OCI-M2 (cell line): ENCODE measurements around the gene SLC35F3.

Experiments
- DNase-seq: peaks from one replicate; lab custom pipeline; 2025; ENCODE audit not compliant: unreplicated experiment; lab: John Stamatoyannopoulos, UW

SLC35F3 gene

DNA sequence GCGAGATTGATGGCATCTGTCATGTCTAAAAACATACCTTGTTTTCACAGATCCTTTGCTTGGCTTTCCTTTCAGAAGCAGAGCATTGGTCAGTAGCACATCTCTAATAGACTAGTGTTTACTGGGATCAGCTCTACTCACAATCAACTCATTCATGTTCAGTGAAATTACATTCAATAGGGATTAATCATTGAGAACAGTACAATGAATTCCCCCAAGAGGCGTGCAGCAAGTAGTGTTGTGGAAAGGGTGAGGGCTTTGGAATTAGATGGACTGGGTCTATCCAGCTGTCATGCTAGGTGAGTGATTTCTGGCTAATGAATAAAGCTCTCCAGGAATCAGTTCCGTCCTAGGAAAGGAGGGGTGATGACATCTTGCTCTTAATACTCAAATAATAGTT, 313.6 kb downstream of the SLC35F3 start:
- DNase-seq: no peak

DNA sequence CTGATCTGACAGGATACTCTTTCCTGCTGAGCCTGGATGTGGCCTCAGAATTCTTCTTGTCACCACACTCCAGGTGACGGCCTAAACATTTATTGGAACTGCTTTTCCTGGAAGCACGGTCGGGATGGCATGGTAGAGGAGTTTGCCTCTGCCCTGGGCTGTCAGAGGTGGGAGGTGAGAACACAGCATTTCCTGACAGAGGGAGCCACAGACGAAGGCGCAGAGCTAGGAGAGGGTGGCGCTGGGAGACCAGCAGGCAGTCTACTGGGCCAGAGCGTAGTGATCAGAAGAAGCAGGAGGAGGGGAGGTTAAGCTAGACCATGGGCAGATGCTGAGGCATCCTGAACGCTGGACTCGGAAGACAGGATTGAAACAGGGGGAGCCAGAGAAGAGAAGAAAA, 315.2 kb downstream of the SLC35F3 start:
- no peak for DNase-seq

DNA sequence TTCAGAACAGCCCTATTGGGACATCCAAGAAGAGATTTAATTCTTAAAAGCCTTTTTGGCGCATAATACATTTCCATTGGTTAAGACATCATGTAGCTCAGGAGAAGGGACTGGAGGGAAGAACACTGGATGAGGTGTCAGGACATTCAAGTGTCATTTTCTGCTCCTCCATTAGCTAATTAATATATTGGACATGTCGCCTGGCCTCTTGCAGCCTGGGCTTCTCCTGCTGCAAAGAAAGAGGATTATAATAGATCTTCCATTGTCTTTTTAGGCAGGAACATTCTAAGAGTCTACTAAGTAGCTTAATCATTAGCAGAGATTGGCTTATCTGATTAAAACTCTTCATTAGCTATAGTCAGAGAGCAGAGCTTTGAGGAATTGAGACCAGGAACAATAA, 317.1 kb downstream of the SLC35F3 start:
- DNase-seq: no peak

DNA sequence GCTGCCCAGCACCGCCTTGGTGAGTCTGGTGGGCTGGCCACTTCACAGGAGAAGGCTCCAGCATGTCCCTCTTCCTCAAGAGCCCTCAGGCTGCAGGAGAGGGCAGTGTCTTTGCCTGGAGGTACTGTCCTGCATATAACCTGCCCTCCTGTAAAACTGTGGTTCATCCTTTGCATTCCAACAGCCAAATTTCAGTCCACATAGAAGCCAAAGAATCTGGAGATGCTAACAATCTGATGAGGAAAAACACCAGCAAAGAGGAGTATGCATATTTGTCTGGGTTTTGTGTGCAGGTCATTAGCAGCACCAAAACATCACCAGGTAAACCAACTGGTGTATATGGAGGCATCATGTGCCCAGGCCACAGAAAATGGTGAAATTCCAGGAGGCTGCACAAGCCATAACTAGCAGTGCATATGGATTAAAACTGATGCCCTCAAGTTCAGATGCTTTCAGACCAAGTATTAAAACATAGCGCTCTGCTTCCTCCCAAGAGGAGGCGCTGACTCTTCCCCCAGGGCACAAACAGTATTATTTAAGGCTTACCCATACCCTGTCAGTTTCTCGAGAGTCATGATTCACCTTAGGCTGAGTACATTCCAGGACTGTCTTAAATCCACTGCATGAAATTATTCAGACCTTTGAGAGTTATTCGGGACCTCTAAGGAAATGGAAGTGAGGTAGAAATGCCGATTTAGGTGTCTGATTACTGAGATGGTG, 318.2 kb downstream of the SLC35F3 start:
- DNase-seq: no peak

DNA sequence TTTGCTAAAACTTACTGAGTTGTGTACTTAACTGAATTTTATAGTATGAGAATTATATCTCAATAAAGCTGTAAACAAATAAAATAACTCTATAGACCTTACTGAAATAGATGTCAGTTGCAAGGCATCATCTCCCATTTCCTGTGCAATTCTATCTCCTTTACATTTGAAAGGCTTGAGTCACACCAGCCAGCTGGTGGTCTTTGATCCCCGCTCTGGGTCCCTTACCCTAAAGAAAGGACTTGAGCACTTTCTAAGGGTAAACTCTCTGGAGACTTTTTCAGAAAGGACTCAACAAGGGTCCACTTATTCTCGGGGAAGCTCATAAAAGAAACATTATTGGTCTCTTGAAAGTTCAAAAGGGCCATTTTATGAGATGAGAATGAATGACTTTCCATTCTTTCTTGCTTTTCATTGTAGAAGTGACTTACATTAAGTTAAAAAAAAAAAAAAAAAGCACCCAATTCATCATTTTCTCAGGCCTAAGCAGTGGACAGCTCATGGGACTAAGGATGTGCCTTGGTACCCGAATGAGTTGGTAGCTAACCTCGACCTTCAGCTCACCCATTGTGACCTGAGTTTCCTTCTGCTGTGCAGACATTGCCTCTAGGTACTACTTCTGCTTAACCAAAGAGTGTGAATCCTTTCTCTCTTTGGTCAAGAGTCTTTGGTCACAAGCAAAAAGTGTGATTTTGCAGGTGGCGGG, 321.8 kb downstream of the SLC35F3 start:
- DNase-seq: no peak

DNA sequence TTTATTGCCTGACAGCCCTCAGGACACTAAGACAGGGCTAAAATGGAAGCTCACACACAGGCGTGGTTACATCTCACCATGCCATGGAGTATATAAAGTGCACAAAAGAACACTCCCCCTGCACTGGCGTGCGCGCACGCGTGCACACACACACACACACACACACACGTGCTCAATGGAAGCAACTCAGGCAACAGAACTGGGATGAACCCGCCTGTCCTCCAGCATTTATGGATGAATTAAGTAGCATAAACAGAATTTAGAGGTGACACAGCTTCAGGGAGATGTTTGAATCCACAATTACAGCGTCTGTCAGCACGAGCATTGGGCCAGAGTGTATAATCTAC, 322.3 kb downstream of the SLC35F3 start:
- DNase-seq: no peak

DNA sequence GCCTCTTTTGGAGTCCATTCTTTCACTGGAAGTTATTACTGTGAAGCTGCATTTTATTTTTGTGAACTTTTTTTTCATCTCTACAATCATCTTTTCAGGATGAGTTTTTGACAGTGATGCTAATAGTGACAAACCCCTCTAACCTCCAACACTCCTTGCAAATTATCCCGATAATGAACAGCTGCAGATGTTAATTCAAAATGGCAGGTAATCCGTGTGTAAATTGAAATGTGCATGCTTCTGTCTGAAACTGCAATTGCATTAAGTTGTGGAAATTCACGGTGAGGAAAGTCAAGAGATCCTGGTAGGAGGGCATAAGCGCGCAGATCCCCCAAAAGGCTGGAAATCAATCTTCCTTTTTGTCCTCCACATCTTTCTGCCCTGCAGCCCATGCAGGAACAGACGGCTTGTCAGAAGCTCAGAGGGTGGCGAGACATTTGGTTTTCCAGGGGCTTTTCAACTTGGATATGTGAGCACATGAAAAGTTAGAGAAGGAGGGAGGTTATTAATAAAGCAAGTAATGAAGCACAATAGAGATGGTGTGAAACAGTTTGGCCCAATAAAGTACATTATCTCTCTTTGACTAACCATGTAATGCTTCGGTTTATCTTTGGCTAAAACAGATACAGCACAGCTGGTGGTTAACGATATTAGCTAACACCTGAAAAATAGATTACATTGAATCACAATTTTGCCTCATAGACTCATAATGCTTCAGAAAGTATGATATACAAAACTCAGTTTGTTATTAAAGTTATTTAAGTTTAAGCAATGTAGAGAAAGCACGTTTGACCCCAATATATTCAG, 325.3 kb downstream of the SLC35F3 start:
- DNase-seq: no peak

DNA sequence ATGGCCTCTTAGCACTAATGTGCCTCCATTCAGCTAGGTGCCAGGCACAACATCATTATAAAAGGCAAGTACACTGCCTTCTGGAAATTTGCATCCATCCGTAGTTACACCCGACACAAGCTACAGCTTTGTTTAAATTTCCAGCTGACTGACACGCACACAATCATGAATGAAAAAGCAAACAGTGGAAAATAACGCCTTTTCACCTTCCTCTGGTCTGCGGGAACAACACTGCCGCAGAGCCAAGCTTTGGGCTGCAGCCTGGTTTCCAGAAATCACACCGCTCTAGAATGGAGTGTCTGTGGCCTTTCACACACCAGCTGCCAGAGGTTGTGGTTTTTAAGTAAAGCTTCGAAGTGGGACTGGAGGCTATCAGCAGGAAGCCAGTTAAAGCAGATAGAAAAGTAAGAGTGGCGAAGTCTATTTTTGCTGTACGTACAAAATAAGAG, 326.0 kb downstream of the SLC35F3 start:
- DNase-seq: no peak

DNA sequence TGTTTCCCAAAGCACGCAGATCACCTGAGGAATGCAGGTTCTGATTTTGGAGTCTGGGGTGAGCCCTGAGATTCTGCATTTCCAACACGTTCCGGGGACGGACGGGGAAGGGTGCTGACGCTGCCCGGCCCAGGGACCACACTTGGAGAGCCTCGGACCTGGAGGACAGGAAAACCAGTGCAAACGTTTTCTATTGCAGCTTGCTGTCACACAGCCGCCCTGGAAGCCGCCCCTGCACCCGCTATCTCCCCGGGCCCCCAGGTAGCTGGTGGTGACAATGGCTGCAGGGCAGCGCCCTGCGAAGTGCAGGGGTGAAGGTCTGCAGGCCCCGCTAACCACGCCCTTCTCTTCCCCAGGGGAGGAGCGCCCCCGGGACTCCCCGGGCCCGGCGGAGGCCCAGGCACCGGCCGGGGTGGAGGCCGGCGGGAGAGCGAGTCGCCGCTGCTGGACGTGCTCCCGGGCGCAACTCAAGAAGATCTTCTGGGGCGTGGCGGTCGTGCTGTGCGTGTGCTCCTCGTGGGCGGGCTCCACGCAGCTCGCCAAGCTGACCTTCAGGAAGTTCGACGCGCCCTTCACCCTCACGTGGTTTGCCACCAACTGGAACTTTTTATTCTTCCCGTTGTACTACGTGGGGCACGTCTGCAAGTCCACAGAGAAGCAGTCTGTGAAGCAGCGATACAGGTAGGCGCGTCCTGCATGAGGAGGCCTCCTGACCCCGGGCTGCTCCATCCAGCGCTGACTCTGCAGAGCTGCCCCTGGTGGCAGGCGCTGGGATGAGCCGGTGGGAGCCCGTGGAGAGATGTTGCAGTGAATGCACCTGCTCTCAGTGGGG, 326.8 kb downstream of the SLC35F3 start:
- no peak for DNase-seq

DNA sequence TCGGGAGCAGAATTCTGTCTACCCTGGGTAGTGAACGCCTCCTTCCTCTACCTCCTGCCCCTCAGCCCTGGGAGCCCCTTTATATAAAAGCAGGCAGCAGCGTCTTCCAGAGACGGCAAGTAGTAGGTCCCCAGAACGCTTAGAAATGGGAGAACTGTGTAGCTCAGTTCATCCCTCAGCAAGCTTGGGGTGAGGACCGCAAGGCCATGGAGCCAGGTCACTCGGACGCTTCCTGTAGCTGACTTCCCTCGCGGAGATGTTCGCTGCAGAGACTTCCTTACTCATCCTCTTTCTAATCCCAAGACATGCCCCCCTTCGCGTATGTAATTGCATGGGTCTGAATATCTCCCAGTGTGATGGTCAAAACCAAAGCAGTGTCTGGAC, 327.4 kb downstream of the SLC35F3 start:
- DNase-seq: no peak

DNA sequence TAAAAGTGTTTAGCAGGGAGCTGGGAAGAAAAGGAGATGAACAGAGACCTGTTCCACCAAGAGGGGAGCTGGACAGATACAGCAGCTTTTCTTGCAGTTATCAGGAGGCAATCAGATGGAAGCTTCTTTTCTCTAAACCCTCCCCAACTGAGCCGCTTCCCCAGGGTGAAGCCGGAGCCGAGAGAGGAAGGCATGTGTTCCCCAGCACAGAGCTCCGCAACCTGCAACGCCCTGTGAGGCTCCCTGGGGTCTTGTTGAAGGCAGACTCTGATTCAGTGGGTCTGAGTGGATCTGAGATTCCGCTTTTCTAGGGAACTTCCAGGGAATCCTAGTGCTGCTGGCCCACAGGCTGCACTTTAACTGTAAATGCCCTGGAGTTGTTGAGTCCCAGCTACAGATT, 329.7 kb downstream of the SLC35F3 start:
- no peak for DNase-seq

DNA sequence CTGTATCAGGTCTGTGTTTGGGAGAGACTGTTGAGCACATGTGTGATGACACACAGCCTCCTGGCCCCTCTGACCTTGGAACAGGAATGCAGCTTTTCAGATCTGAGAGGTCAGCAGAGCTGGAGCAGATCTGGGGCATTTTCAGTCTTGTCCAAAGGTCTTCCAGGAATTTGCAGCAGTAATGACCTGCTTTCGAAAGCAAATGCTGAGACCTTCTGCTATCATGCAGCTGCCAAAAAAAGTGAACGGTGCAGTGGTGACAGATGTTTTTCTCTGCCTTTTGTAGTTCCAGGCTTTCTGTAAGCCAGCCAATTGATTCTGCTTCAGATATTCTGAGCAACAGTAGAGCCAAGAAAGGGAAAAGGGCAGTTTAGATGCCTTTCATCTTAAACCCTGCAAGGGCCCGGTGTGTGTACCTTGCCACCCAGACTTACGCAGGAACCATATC, 331.0 kb downstream of the SLC35F3 start:
- DNase-seq: no peak

DNA sequence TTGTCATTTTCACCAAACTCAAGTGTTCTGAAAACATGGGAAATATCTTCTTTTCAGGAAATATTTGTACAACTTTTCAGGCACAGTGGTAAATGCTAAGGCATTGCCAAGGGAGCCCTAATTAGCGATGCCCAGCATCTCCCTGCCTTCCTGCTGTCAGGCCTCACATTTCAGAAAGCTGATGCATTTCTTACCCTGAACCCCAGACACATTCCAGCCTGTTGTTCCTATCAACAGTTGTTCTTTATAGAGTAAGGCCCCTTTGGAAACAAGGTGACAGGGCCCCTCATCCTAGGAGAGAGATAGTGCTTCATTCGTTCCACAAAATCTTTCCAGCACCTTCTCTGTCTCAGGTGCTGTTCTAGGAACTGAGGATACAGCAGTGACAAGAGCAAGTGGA, 332.9 kb downstream of the SLC35F3 start:
- DNase-seq: no peak

DNA sequence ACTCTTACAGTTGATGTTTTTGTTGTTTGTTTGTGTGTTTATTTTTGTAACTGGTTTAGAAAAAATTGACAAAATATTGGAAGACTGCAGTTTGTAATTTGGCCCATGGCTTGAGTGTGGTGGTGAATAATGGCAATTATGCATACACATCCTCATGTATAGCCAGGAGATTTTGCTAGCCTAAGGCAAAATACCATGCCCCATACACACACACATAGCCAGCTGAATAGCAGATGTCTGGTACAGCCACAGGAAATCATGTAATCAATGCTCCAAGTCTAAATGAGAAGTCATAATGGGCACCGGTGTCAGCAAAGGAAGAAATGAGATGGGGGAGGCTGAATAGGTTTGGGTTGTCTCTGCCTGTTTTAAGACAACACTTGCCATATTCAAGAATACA, 333.6 kb downstream of the SLC35F3 start:
- no peak for DNase-seq

DNA sequence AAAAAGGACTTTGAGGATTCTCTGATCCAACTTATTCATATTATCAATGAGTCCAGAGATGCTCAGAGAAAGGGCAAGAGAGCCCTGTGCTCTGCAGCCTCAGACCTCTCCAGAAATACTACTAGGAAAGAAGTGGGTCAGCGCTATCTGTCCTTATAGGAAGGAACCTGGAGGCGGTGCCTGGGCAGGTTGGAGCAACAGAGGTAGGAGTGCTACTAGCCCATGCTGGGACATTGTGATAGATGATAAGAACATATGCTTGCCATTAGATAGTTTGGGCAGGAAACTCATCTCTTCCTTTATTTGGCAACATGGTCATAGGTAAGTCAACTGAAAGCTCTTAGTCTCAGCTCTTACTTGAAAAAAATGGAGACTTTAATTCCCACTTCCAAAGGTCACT, 335.0 kb downstream of the SLC35F3 start:
- DNase-seq: no peak

DNA sequence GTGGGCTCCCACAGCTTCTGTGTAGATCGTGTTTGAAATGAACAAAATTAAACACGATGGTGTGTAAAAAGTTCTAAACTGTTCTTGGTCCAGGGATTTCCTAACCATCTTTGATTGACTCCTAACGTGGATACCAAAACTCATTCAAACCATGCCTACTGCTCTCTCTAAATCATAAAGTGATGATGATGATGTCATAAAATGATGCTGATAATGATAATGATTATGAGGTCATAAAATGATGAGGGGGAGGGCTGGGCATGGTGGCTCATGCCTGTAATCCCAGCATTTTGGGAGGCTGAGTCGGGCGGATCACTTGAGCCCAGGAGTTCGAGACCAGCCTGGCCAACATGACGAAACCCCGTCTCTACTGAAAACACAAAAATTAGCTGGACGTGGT, 335.5 kb downstream of the SLC35F3 start:
- no peak for DNase-seq

DNA sequence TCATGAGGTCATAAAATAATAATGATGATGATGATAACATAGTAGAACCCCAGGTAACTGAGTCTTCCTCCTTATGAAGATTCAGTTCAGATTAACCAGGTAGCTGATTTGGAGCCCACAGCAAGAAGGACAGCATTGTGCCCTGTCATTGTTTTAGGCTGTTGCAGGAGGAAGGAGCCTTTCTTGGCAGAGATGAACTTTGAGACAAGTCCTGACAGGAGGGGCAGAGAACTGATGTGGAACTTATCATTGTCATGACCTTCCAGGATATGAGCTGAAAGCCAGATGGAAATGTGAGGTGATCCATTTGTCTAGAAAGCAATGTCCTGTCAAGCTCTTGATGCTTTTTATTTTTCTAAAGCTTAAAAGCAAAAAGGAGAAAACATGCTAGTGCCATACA, 336.2 kb downstream of the SLC35F3 start:
- DNase-seq: no peak

DNA sequence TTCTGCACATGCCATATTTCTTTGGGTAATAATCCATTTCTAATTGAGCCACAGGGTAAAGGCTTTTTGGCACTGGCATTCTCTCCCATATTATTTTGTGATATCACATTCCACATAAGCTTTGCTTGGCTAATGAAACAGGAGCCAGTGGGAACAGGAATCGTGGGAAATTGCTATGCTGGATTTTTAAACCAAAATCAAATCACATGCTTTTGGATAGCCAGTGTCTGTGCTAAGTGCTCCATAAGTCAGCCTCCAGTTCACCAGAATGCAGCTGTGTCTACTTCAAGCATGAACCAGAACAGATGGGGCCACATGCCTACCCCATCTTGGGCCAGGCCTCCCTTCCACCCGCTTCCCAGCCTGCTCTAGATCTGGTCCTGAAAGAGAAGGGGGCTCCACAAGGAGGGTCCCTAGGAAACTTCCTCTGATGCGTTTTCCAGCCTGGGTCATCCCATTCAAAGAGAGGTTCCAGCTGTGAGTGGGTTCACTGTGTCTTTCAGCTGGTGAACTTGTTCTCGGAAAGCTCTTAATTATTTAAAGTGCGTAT, 337.5 kb downstream of the SLC35F3 start:
- no peak for DNase-seq

DNA sequence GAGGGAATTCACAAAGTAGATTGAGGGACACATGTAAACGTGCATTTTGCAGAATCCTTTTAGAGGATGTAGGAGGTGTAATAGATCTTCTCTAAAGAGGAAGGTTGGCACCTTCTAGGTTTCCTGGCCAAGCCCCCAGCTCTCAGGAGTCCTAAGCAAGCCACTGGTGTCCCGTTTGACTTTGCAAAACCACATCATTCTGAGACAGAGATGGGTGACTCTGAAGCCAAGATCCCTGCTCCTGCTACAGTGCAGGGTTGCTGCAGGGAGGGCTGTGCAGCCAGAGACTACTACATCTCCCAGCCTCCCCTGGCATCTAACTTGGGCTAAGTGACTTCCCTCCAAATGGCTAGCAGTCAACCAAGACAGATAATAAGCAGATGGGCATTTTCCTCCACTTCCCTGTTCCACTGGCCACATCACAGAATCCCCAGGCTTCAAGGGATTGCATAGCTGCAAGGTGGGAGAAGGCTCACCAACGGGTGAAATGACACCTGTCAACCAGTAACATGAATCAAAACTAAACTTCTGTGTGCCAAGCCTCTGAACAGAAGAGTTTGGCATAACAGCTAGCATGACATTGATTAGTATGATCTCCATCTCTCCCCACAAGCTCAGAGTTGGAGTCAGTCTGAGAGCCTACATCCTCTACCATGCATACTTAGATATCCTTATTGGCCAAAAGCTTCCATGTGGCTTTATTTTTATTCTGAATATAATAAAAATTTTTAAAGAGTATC, 339.2 kb downstream of the SLC35F3 start:
- no peak for DNase-seq

DNA sequence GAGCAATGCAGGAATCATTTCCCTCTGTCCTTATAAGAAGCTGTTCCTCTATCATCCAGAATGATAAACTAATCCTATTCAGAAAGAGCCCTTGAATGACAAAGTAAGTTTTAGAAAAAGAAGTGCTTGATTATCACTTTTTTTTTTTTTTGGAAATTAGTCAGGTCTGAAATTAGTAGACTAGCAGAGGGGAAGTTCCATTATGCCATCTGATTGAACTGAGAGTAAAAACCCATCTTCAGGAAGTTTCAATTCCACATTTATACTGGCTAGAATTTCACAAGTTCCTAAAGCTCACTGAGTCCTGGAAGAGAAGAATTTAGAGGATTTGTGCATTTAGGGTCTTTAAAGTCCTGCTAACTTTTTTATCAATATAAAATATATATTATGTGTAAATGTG, 340.0 kb downstream of the SLC35F3 start:
- no peak for DNase-seq
